ENCODE results near the gene SGSM1.

SGSM1 gene

DNA sequence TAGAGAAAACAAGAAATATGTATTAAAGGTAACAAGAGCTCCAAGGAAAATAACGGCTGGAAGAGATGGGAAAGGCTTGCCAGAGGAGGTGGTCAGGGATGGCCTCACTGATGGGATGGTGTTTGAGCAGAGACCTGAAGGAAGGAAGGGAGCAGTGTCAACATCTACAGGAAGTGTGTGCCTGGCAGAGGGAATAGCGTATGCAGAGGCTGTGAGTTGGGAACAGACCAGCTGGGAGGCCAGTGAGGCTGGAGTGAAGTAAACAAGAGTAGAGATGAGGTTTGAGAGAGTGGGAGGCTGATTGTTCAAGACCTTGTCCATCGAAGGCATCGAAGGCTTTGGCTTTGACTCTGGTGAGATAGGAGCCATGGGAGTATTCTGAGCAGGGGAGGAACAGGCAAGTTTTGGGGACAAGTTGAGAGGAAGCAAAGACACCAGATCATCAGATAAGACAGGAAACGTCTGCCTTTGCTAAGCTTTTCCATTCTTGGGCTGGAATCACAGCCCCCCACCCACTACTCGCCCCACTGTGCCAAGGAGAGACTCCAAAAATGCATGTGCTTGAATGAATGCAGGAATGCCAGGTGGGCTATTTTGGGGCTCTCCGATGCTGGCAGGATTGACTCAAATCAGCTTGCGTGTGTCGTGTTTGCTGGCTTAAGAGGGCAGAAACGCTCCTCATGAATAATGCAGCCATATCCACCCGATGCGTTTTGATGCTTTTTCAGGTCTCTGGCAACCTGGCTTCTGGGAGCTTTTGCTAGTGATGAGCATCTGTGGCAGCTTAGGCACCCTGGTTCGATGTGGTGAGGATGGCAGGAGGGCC lies 7.2 kb downstream of the SGSM1 start:
- DNase-seq (ENCODE audit: low read depth) = no peak
- TF ChIP-seq, protein P1, sequence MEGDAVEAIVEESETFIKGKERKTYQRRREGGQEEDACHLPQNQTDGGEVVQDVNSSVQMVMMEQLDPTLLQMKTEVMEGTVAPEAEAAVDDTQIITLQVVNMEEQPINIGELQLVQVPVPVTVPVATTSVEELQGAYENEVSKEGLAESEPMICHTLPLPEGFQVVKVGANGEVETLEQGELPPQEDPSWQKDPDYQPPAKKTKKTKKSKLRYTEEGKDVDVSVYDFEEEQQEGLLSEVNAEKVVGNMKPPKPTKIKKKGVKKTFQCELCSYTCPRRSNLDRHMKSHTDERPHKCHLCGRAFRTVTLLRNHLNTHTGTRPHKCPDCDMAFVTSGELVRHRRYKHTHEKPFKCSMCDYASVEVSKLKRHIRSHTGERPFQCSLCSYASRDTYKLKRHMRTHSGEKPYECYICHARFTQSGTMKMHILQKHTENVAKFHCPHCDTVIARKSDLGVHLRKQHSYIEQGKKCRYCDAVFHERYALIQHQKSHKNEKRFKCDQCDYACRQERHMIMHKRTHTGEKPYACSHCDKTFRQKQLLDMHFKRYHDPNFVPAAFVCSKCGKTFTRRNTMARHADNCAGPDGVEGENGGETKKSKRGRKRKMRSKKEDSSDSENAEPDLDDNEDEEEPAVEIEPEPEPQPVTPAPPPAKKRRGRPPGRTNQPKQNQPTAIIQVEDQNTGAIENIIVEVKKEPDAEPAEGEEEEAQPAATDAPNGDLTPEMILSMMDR (IDR thresholded peaks at IDR 0.05; ENCODE audit: low read depth, low read length) = no peak
- TF ChIP-seq POLR2A (IDR thresholded peaks at IDR 0.05; ENCODE audit: extremely low read depth, insufficient read length) = no peak
- H3K4me3 ChIP-seq (ENCODE audit: low read depth, low read length) = no peak overlapping the region

- TF ChIP-seq POLR2A (IDR thresholded peaks at IDR 0.05; ENCODE audit: extremely low read depth, insufficient read length) (no peak), MAX (IDR thresholded peaks at IDR 0.05; ENCODE audit: low read depth, low read length) (no peak), MYC (IDR thresholded peaks at IDR 0.05; ENCODE audit: low read depth, low read length) (no peak)
- TF ChIP-seq, protein P1 (IDR thresholded peaks at IDR 0.05; ENCODE audit: low read depth, low read length) = no peak
These were observed 8.1 kb downstream of the SGSM1 start for GRCh38 chr22:24813861-24814770.

DNA sequence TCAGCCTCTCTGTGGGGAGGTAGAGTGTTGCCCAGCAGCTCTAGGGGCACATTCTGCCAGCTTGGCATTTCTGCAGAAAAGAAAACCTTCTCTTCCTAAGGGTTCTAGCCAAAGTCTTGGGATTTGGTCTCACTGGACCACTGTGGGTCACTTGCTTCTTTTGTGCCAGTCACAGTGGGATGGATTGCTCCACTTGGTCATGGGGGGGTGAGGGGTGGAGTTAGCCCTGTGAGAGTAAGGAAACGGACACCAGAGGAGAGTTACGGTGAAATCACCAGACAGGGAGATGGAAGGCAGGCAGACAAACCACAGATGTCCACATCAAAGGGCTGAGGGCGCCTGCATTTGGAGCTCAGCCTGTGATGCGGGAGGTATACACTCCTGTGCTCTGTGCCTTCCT lies 10.8 kb downstream of the SGSM1 start:
- TF ChIP-seq MYC (IDR thresholded peaks at IDR 0.05; ENCODE audit: low read depth, low read length) (no peak), MAX (IDR thresholded peaks at IDR 0.05; ENCODE audit: low read depth, low read length) (no peak), POLR2A (IDR thresholded peaks at IDR 0.05; ENCODE audit: extremely low read depth, insufficient read length) (no peak)
- TF ChIP-seq, protein P1 (IDR thresholded peaks at IDR 0.05; ENCODE audit: low read depth, low read length) = no peak
- no peak for DNase-seq (ENCODE audit: low read depth)
- H3K4me3 ChIP-seq (ENCODE audit: low read depth, low read length) = no peak overlapping the region

More at GRCh38 chr22:24813861-24814770, 8.1 kb downstream of the SGSM1 start:
- no peak overlapping the region for H3K4me3 ChIP-seq (ENCODE audit: low read depth, low read length)
- no peak for DNase-seq (ENCODE audit: low read depth)

- no peak overlapping the region for H3K4me3 ChIP-seq (ENCODE audit: low read depth, low read length)
- DNase-seq (ENCODE audit: low read depth) = no peak
- TF ChIP-seq, protein P1 (IDR thresholded peaks at IDR 0.05; ENCODE audit: low read depth, low read length) = no peak
- TF ChIP-seq MYC (IDR thresholded peaks at IDR 0.05; ENCODE audit: low read depth, low read length) (no peak), POLR2A (IDR thresholded peaks at IDR 0.05; ENCODE audit: extremely low read depth, insufficient read length) (no peak), MAX (IDR thresholded peaks at IDR 0.05; ENCODE audit: low read depth, low read length) (no peak)
These were observed 13.5 kb downstream of the SGSM1 start for GRCh38 chr22:24819487-24819886.

DNA sequence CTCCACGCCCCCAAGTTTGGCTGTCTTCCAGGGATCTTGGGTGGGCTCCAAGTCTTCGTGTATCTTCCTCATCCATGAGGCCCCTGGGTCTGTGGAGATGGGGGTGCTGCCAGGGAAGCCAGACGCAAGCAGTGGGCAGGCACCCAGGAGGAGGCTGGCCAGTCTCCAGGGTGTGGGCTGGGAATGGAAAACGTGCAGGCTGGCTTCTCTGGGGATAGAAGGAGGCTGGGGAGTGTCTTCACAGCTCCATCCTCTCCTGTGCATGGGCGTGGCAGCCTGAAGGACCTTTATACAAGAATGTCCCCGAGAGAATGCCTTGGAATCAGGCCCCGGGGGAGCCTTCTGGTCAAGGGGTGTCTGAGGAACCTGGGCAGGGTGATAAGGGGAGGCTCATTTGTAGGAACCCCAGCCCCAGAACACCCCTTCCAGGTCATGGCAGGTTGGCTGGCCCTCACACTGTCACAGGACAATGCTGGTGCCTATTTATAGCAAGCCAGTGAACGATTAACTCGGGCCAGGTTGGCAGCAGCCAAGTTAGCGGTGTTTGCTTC lies 14.0 kb downstream of the SGSM1 start:
- TF ChIP-seq MYC (IDR thresholded peaks at IDR 0.05; ENCODE audit: low read depth, low read length) (no peak), POLR2A (IDR thresholded peaks at IDR 0.05; ENCODE audit: extremely low read depth, insufficient read length) (no peak)
- TF ChIP-seq, protein P1 (IDR thresholded peaks at IDR 0.05; ENCODE audit: low read depth, low read length) = no peak
- no peak for DNase-seq (ENCODE audit: low read depth)
- H3K4me3 ChIP-seq (ENCODE audit: low read depth, low read length) = no peak overlapping the region

All from NB4 (cell line).